Measurements from ENCODE around the gene RAB6A. TPM values are rescaled to one million over a fixed set of nuclear protein-coding genes. Genes with fewer than 3 reads are reported as not detected.
"Not testable (repeated sequence)": the region's sequence is repeated elsewhere in the genome, so short reads cannot be mapped to it uniquely, and the experiment has no call there.

RAB6A gene
- total and polyA plus RNA-seq, 5 donors: 68.2 to 140 (median 106) TPM

- WGBS: 89% methylated on average over 2 of the region's 2 CpGs
- Histone ChIP-seq H3K27ac (ENCODE audit: low read length) (no peak overlapping the region), H3K27me3 (ENCODE audit: control insufficient read depth, insufficient read depth) (no peaks in the 10 kb centered on the region), H3K4me1 (ENCODE audit: control insufficient read depth, insufficient read depth, low read length) (no peaks in the 10 kb centered on the region), H3K9me3 (ENCODE audit: control insufficient read depth, low read length) (no peaks in the 10 kb centered on the region), H3K4me3 (ENCODE audit: low read length) (no peak overlapping the region)
- no peak for ATAC-seq
- intact Hi-C loops (cut with DNase I): no loop called here
- DNase-seq: no peak
These were observed 34.0 kb downstream of the RAB6A start for GRCh38 chr11:73726825-73727224.

- ATAC-seq (no peak), DNase-seq (no peak)
- Histone ChIP-seq H3K27ac (ENCODE audit: low read length) (no peak overlapping the region), H3K4me3 (ENCODE audit: low read length) (no peak overlapping the region), H3K27me3 (ENCODE audit: control insufficient read depth, insufficient read depth) (no peaks in the 10 kb centered on the region), H3K9me3 (ENCODE audit: control insufficient read depth, low read length) (no peaks in the 10 kb centered on the region), H3K4me1 (ENCODE audit: control insufficient read depth, insufficient read depth, low read length) (no peaks in the 10 kb centered on the region)
- intact Hi-C loops (cut with DNase I): no loop called here
- 78% methylated on average over 3 of the region's 3 CpGs for WGBS
These were observed 43.7 kb downstream of the RAB6A start for GRCh38 chr11:73717136-73717535.

- Histone ChIP-seq H3K27me3 (ENCODE audit: control insufficient read depth, insufficient read depth) (no peaks in the 10 kb centered on the region), H3K9me3 (ENCODE audit: control insufficient read depth, low read length) (no peaks in the 10 kb centered on the region), H3K4me3 (ENCODE audit: low read length) (no peak overlapping the region), H3K27ac (ENCODE audit: low read length) (no peak overlapping the region), H3K4me1 (ENCODE audit: control insufficient read depth, insufficient read depth, low read length) (no peaks in the 10 kb centered on the region)
- ATAC-seq (no peak), DNase-seq (no peak)
- 39% methylated on average over 1 of the region's 1 CpG for WGBS
- intact Hi-C loops (cut with DNase I): no loop called here
These were observed 44.5 kb downstream of the RAB6A start for GRCh38 chr11:73716153-73717056.

GRCh38 chr11:73715541-73715940, 45.3 kb downstream of the RAB6A start:
- intact Hi-C loops (cut with DNase I): no loop called here
- no peak for DNase-seq
- 93% methylated on average over 2 of the region's 2 CpGs for WGBS
- Histone ChIP-seq H3K9me3 (ENCODE audit: control insufficient read depth, low read length) (no peaks in the 10 kb centered on the region), H3K27ac (ENCODE audit: low read length) (no peak overlapping the region), H3K4me3 (ENCODE audit: low read length) (no peak overlapping the region), H3K27me3 (ENCODE audit: control insufficient read depth, insufficient read depth) (no peaks in the 10 kb centered on the region), H3K4me1 (ENCODE audit: control insufficient read depth, insufficient read depth, low read length) (no peaks in the 10 kb centered on the region)
- no peak for ATAC-seq

- Histone ChIP-seq H3K27ac (ENCODE audit: low read length) (no peak overlapping the region), H3K4me1 (ENCODE audit: control insufficient read depth, insufficient read depth, low read length) (no peaks in the 10 kb centered on the region), H3K4me3 (ENCODE audit: low read length) (no peak overlapping the region), H3K27me3 (ENCODE audit: control insufficient read depth, insufficient read depth) (no peaks in the 10 kb centered on the region), H3K9me3 (ENCODE audit: control insufficient read depth, low read length) (no peaks in the 10 kb centered on the region)
- intact Hi-C loops (cut with DNase I): no loop called here
- WGBS: 95% methylated on average over 3 of the region's 3 CpGs
- DNase-seq (no peak), ATAC-seq (no peak)
These were observed 49.9 kb downstream of the RAB6A start for GRCh38 chr11:73710964-73711363.

- WGBS: 98% methylated on average over 1 of the region's 1 CpG
- DNase-seq: no peak
- H3K27me3 ChIP-seq (ENCODE audit: control insufficient read depth, insufficient read depth): no peaks in the 10 kb centered on the region
- ATAC-seq: no peak
- no peak overlapping the region for H3K4me3 ChIP-seq (ENCODE audit: low read length)
- intact Hi-C loops (cut with DNase I): no loop called here
- no peaks in the 10 kb centered on the region for H3K9me3 ChIP-seq (ENCODE audit: control insufficient read depth, low read length)
- H3K4me1 ChIP-seq (ENCODE audit: control insufficient read depth, insufficient read depth, low read length): no peaks in the 10 kb centered on the region
- H3K27ac ChIP-seq (ENCODE audit: low read length): no peak overlapping the region
These were observed 55.8 kb downstream of the RAB6A start for GRCh38 chr11:73705053-73705452.

- H3K4me1 ChIP-seq (ENCODE audit: control insufficient read depth, insufficient read depth, low read length): no peaks in the 10 kb centered on the region
- intact Hi-C loops (cut with DNase I): no loop called here
- ATAC-seq (no peak), DNase-seq (no peak)
- H3K9me3 ChIP-seq (ENCODE audit: control insufficient read depth, low read length): no peaks in the 10 kb centered on the region
- H3K27me3 ChIP-seq (ENCODE audit: control insufficient read depth, insufficient read depth): no peaks in the 10 kb centered on the region
- no peak overlapping the region for H3K4me3 ChIP-seq (ENCODE audit: low read length)
- H3K27ac ChIP-seq (ENCODE audit: low read length): no peak overlapping the region
- 95% methylated on average over 4 of the region's 4 CpGs for WGBS
These were observed 66.9 kb downstream of the RAB6A start for GRCh38 chr11:73693899-73694525.

- Histone ChIP-seq H3K27ac (ENCODE audit: low read length) (no peak overlapping the region), H3K9me3 (ENCODE audit: control insufficient read depth, low read length) (no peaks in the 10 kb centered on the region), H3K4me3 (ENCODE audit: low read length) (no peak overlapping the region), H3K4me1 (ENCODE audit: control insufficient read depth, insufficient read depth, low read length) (no peaks in the 10 kb centered on the region), H3K27me3 (ENCODE audit: control insufficient read depth, insufficient read depth) (no peaks in the 10 kb centered on the region)
- intact Hi-C loops (cut with DNase I): no loop called here
- 54% methylated on average over 2 of the region's 2 CpGs for WGBS
- DNase-seq: no peak
- no peak for ATAC-seq
These were observed 80.2 kb downstream of the RAB6A start for GRCh38 chr11:73680687-73681086.

- intact Hi-C loops (cut with DNase I); H3K4me3 ChIP-seq (ENCODE audit: low read length); ATAC-seq; H3K4me1 ChIP-seq (ENCODE audit: control insufficient read depth, insufficient read depth, low read length); H3K27me3 ChIP-seq (ENCODE audit: control insufficient read depth, insufficient read depth); DNase-seq; H3K27ac ChIP-seq (ENCODE audit: low read length); H3K9me3 ChIP-seq (ENCODE audit: control insufficient read depth, low read length): not testable (repeated sequence)
- WGBS: 81% methylated on average over 5 of the region's 5 CpGs
These were observed 84.3 kb downstream of the RAB6A start for GRCh38 chr11:73676552-73676951.

- Histone ChIP-seq H3K27ac (ENCODE audit: low read length) (no peak overlapping the region), H3K9me3 (ENCODE audit: control insufficient read depth, low read length) (no peaks in the 10 kb centered on the region), H3K4me1 (ENCODE audit: control insufficient read depth, insufficient read depth, low read length) (no peaks in the 10 kb centered on the region), H3K4me3 (ENCODE audit: low read length) (no peak overlapping the region), H3K27me3 (ENCODE audit: control insufficient read depth, insufficient read depth) (no peaks in the 10 kb centered on the region)
- 80% methylated on average over 6 of the region's 6 CpGs for WGBS
- ATAC-seq (peak; percentile 53 to 83), DNase-seq (no peak)
- intact Hi-C loops (cut with DNase I): no loop called here
These were observed 89.2 kb downstream of the RAB6A start for GRCh38 chr11:73671701-73672100.

GRCh38 chr11:73670808-73671207, 90.1 kb downstream of the RAB6A start:
- Histone ChIP-seq H3K27ac (ENCODE audit: low read length) (no peak overlapping the region), H3K9me3 (ENCODE audit: control insufficient read depth, low read length) (no peaks in the 10 kb centered on the region), H3K27me3 (ENCODE audit: control insufficient read depth, insufficient read depth) (no peaks in the 10 kb centered on the region), H3K4me3 (ENCODE audit: low read length) (no peak overlapping the region), H3K4me1 (ENCODE audit: control insufficient read depth, insufficient read depth, low read length) (no peaks in the 10 kb centered on the region)
- intact Hi-C loops (cut with DNase I): no loop called here
- no peak for DNase-seq
- 93% methylated on average over 3 of the region's 3 CpGs for WGBS
- ATAC-seq: no peak

Data from right cardiac atrium (tissue), 5 donors.